GM19239 (cell line): ENCODE data around the gene DAB1.

ENCODE experiments used
- DNase-seq: peaks from one replicate; pipeline ENCODE4 v3.0.0; 2011; ENCODE audit warnings: low spot score; ENCODE audit not compliant: insufficient read length
- FAIRE-seq: peaks from 2 replicates; lab custom pipeline; 2011; peaks lifted over from hg19 to GRCh38; lab: Jason Lieb, UNC

DAB1 gene

DNA sequence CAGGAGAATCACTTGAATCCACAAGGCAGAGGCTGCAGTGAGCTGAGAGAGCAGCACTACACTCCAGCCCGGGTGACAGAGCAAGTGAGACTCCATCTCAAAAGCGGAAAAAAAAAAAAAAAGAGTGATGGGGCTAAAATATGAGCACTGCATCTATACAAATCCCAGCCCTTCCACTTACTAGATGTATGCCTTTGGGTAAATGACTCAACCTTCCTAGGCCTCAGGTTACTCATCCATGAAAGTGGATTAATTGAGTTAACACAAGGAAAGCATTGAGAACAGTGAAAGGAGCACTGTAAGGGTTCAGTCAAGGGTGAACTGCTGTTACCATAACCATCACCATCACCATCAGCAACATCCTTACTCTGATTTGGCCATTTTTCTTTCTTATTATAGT lies 231.6 kb downstream of the DAB1 start:
- no peak for FAIRE-seq
- no peak for DNase-seq

DNA sequence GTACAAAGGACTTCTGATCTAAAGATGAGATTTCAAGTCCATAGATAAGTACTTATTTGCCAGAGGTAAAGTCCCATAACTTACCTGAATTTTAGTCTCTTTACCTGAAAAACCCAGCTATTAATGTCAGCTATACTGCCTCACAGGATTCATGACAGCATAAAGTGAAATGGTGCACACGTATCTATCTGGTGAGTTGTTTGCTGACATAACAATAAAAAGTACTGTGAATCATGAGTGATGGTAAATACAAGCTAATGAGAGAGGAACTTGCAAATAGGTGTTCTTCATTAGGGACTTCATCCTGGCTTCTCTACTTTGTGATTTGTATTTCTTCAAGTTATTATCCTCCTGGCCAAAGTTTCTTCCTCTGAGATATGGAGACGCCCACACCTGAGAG lies 233.0 kb downstream of the DAB1 start:
- FAIRE-seq (no peak), DNase-seq (no peak)

DNA sequence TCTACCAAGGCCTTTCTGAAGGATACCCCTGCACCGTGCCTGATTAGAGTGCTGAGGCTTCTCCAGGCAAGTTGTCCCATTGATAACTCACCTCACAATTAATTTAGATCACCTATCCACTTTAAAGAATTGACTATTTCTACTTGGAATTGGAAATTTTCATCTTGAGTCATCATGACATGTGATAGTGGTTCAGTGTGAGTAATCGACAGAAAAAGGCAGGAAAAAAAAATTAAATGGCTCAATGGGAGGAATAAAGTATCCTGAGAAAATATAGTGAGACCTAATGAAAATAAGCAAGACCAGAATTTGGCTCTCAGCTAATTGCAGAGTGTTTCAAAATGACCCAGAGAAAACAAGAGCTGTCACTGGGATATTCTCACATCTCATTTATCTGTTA lies 235.7 kb downstream of the DAB1 start:
- no peak for DNase-seq
- FAIRE-seq, result no peak

DNA sequence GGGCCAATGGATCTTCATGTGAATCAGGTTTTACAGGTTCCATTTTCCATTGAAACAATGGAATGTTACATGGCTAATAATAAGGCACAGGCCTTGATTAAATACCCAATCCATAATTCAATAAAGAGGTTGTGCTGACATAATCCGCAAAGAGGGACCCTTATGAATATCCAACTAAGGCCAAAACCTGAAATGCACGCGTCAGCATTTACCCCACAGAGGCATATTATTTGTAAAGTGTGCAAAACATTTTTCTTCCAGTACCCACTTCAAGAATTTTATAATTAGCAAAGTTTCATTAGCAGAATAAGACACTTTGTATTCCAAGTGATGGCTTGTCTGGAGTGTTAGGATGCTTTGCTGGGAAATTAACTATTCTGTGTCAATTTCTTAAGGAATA lies 237.4 kb downstream of the DAB1 start:
- DNase-seq (no peak), FAIRE-seq (no peak)

DNA sequence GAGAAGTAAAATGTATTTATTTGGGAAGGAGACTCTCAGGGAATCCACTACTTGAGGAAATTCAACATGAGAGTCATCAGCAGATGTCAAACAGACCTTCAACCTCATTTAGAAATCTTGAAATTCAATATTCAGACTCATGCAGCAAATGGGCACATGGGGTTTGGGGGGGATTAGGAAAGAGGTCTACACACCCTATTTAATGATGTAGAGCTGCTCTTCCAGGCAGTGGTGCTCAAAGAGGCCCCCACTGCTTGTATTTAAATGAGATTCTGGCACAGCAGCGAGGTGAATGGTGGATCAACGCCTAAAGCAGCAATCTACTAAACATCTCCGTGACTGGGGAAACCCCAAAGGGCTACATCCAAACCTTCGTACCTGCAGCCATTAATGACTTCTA lies 244.9 kb downstream of the DAB1 start:
- FAIRE-seq, result no peak
- no peak for DNase-seq

DNA sequence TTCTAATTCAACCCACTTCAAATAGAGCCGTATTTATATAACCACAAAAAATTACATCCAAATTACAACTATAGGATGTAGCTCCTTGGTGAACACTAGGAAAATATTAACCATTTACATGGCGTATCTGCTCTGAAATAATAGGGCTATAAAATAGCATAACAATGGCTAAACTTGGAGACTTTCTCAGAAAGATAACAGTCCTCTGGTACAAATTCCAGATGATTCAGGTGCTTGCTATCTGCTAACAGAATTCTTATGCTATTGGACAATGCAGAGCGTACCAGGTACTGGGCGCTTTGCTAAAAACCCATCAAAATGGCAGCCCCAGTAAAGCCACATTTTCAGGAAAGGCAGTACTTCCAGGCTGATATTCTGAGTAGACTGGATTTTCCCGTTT lies 248.4 kb downstream of the DAB1 start:
- no peak for DNase-seq
- no peak for FAIRE-seq

DNA sequence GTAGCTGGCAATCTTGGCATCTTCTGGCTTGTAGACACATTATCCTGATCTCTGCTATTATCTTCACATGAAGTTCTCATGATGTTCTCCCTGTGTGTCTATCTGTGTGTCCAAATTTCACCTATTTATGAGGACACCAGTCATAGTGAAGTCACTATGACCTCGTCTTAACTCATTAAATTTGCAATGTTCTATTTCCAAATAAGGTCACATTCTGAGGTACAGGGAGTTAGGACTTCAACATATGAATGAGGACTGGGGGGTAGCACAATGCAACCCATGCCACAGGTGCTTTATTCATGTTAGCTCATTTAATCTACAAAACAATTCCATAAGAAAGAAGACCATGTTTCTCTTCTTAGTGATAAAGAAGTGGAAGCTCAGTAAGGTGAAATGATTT lies 251.8 kb downstream of the DAB1 start:
- no peak for DNase-seq
- FAIRE-seq, result no peak

DNA sequence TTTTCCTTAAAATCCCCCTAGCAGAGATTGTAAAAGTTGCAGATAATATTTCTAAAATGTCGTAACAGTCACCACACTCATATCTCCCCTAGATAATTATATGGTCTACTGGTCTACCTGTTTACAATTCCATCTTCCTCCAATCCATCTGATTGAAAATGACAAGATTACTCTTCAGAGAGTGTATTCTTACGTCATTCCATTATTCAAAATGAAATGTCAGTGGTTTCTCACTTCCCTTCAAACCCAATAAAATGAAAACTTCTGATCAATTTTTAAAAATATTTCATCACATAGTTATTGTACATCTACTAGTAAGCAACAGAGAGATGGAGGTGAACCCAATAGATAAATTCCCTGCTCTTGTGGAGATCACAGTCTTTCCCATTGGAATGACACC lies 255.9 kb downstream of the DAB1 start:
- FAIRE-seq, result no peak

DNA sequence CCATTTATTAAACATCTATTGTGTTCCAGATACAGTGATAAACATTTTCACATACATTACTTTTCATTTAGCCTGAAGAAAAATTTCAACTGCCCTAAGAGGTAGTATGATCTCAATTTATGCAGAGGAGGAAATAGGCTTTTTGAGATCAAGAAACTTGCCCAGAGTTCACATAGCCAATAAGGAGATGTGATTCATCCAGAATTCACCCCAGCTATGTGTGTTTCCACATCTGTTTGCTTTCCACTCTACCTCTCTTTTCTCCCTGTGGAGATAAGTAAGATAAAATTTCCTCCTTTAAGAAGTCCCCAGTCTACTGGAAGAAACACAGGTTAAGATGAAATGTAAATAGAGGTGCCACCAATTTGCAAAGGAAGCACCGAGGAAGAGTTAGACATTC lies 258.3 kb downstream of the DAB1 start:
- DNase-seq, result no peak
- FAIRE-seq, result no peak

More for the DNA sequence above, 255.9 kb downstream of the DAB1 start:
- no peak for DNase-seq

DNA sequence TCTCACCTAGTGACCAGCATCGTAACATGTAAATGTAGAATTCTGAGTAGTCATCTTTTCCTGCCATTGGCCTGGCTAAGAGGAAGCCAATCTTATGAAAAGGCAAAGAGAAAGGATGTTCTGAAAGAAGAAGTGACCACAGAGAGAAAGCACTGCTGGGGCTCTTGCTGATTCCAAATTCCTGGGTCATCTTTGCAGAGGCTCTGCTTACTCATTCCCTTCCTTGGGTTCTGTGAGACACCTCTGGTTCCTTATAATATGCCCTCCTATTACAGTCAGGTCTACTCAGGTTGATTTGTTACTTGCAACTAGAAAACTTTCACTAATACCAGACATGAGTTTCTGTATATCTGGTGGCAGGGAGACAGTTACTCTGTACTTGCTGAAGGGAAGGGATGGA lies 259.3 kb downstream of the DAB1 start:
- DNase-seq, result no peak
- no peak for FAIRE-seq

DNA sequence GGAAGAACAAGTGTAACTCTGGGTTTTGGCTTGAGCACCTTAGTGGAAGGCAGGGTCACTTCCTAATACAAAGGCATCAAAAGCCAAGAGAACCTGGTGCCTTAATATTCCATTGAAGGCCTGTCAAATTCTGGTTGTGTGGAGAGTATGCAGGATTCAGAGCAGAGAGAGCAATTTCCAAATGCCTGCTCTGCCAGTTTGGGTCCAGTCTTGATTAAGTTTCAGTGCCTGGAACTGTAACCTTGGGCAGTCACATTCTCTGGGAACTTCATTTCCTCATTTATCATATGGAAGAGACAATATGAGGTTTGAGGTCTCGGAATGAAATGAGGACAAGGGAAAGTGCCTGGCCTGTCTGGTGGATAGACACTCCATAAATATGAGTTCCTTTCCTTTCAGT lies 260.1 kb downstream of the DAB1 start:
- DNase-seq (no peak), FAIRE-seq (no peak)

DNA sequence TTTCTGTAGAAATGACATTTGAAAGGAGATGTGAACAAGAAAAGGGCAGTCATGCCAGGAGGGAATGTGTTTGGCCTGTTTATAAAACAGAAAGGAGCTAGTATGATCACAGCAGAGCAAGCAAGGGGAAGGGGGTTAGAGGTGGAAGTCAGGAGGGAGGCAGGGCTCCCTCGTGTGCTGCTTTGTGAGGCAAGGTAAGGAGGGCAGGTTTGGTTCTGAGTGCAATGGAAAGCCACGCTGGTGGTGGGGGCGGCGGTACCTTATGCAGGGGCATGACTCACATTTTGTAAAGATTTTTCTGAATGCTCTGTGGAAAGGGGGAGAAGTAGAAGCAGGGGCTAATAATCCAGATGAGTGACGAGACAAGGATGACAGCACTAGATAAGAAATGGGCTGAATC lies 260.5 kb downstream of the DAB1 start:
- DNase-seq (no peak), FAIRE-seq (no peak)

DNA sequence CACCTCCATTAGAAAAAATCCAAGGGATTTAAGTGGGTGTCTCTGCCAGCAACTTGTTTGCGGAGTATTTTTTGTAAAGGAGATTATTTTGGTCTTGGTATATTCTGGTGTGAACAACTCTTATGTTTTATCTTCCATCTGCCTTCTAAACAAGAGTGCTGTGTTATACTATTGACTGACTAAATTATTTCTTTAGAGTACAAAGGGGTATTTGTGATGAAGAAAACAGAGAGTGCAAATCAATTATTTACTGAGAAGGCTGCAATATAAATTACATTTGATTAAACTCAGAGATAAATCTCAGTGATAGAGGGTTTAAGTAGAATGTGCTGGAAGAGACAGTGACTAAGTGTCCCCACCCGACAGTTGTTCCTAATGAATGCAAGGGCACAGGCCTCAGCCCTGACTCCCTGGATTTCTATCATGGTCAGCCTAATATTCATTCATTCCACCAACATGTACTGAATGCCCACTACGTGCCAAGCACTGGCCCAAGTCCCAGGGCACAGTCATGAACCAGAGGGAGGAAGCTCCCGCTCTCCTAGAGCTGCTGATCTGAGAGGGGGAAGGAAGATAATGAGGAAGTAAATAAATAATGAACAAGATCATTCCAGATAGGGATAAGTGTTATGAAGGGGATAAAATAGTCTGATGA lies 261.1 kb downstream of the DAB1 start:
- DNase-seq (no peak), FAIRE-seq (no peak)

DNA sequence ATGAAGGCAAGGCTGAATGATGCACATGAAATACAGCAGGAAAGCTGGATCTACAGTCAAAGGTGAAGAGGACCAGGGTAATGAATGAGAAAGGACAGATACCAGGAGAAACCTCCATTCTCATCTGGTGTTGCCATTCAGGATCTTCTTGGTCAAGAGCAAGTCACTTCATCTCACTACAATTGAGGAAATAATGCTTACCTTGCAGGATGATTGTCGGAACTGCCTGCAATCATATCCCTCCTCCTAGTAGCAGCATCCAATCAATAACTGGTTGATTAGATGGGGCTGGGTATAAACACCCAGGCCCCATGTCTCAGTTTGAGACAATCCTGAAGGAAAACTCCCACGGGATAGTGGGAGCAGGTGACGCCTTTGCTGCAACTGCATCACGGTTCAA lies 263.3 kb downstream of the DAB1 start:
- DNase-seq (no peak), FAIRE-seq (no peak)

DNA sequence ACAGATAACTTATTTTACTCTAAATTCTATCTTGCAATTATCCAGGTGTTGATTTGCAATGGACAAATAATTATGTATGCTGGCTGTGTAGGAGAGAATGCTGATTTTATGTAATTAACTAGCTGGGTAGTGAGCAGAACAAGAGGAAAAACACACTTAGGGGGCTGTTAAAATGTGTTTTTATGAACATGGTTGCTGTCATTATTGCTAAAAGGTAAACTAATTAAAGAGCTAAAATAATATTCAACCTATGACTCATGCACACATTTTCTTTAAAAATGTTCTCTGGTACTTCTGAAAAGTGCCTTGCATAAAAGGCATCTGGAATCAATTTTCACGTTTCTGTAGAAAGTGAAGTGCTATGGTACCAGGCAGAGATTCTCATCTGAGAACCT lies 265.3 kb downstream of the DAB1 start:
- FAIRE-seq (no peak), DNase-seq (no peak)

DNA sequence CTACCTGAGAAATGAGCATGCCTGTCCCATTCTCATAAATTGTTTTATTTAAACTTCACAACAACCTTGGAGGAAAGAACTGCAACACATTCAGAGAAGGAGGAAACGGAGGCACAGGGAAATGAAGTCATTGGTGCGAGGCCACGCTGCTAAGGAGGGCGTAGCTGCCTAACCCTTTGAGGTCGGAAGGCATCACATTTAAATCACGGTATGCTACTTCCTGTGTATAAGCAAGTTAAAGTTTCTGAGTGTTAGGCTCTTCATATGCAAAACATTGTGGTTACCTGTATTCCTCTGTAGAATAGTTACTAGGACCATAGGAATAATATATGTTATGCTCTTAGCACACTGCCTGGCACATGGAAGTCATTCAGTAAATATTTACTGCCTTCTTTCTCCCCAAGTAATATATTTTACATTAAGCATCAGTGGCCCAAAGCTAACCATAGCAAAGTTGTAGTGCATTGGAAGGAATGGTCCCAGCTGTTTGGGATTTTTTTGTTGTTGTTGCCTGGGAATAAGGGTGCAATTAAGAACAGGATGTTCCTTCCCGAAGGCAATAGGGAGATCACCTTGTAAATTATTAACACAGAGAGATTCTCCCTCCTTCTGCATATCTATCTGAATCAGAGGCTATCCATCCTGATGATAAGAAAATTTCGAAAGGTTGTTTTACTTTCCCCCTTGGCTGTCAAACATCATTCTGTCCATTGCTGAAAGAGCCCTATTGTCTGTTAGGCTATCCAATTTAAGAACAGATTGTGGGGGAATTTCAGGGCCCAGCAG lies 265.8 kb downstream of the DAB1 start:
- FAIRE-seq, result no peak
- DNase-seq, result no peak

DNA sequence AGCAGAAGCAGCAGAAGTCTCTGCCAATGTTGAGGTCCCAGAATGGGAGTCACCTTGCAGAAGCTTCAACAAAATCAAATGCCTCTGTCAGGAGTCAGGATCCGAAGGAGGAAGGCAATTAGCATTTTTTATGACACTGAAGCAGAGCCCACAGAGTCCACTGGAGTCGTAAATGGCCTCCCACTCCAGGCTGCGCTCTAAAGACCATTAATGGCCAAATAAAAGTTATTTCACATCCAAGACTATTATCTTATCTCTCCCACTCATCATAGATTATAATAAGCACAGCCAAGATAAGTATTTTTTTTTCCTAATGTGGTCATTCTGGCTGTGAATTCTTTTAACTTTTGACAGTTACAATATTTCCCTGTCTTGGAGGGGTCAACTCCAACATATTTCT lies 267.0 kb downstream of the DAB1 start:
- FAIRE-seq, result no peak

DNA sequence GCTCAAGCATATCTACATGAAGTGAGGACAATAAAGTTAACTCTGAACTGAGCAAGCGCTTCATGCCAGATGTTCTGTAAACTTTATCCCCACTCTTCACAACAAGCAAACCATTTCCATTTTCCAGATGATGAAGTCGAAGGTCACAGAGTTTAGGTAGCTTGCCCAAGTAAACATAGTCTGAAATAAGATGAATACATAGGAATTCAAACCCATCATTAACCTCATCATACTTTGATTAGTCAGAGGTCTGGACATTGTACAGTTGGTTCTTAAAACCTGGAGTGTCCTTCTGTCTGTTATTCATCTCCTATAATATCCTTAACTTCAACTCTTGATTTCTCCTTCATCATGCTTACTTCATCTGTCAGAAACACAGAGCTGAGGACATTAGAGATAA lies 277.8 kb downstream of the DAB1 start:
- FAIRE-seq (no peak), DNase-seq (no peak)

More for the DNA sequence above, 267.0 kb downstream of the DAB1 start:
- no peak for DNase-seq

DNA sequence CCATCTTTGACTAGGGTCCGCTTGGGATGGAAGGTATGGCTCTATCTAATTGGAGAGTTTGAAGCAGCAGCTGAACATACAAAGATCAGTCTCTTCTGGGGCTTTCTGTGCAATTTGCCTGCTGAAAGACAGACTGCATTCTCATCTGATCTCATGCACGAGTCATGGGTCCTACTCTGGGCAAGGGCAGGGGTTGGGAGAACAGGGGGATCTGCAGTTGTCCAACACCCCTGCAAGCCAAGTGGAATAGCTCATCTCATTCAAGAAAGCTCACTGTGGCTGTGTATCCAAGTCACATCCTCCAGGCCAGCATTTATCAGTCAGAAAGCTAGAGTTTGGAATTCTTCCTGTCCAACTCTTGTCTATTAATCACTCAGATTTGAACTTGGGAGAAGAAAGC lies 280.9 kb downstream of the DAB1 start:
- no peak for DNase-seq
- no peak for FAIRE-seq

DNA sequence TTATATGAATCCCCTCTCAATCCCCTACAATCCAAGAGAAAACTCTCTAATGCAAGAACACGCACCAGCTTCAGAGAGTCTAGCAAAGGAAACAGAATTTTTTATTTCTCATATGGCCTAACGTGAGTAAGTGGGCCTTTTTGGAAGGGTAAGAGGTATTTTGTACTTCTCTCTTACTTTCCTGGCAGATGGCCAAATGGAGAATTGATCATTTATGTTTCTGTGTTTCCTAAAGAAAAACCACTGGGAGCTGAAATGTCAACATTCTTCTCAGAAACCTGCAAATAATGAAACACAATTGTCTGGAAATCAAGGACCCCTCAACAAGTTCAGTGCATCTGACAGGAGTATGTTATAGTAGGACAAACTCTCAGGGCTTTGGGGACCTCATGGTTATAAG lies 281.7 kb downstream of the DAB1 start:
- DNase-seq (no peak), FAIRE-seq (no peak)

DNA sequence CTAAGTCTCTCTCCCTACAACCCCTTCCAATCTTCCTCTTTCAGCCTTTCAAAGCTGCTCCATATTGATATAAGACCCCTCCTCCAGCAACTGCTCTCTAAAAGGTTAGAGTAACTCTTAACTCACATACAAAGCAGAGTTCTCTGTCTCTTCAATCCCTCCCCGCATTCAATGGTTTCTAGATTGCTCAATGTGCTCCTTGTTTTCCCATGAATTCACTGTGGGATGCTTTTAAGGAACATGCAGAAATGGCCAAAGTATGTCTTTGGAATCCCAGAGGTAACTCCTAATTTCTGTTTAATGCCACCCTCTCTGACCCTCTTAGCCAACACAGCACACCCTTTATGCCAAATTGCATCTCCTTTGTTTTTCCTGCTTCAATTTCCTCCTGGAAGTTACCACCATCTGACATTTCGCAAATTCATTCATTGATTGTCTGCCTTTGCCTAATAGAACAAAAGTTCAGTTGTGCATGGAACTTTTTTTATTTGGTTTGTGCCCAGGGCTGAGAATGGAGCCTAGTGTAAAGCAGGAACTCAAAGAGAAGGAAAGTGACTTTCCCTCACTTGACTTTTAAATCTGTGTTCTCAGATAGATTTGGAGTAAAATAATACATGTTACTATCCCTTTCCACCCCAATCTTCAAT lies 285.3 kb downstream of the DAB1 start:
- DNase-seq, result no peak
- FAIRE-seq, result no peak

DNA sequence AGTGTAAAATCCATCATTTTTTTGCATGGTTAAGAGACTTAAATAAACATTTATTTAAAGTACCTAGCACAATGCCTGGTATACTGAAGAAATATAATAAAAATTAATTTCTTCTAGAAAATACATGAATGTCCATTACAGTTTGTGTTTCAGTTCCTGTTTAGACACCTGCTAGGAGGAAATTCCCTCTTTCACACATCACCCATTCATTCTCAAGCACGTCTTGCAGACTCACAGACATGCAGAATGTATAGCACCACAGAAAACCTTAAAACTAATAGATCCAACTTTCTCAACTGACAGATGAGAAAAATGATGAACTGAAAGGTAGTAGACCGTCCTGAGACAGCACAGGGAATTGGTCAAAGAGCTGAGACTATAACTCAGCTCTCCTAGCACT lies 285.9 kb downstream of the DAB1 start:
- FAIRE-seq (no peak), DNase-seq (no peak)
